Measurements from ENCODE around the gene ZFP92.

DNA sequence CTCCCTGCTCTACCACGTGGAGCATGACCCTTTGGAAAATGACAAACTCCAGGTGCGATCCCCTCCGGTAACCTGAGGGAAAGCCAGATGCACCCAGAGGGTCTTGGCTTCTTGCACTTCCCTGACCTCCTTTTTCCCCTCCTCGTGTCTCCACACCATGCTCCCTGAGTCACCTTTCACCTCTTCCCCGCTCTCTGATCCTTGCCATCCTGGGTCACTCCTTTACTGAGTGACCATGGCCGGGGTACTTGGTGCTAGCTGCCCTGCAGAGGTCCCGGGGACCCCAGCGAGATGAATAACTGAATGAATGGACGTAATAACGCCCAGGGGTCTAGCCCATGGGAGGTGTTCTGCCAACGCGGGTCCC, 401 bp upstream of the ZFP92 start:
- TF ChIP-seq, protein P1, sequence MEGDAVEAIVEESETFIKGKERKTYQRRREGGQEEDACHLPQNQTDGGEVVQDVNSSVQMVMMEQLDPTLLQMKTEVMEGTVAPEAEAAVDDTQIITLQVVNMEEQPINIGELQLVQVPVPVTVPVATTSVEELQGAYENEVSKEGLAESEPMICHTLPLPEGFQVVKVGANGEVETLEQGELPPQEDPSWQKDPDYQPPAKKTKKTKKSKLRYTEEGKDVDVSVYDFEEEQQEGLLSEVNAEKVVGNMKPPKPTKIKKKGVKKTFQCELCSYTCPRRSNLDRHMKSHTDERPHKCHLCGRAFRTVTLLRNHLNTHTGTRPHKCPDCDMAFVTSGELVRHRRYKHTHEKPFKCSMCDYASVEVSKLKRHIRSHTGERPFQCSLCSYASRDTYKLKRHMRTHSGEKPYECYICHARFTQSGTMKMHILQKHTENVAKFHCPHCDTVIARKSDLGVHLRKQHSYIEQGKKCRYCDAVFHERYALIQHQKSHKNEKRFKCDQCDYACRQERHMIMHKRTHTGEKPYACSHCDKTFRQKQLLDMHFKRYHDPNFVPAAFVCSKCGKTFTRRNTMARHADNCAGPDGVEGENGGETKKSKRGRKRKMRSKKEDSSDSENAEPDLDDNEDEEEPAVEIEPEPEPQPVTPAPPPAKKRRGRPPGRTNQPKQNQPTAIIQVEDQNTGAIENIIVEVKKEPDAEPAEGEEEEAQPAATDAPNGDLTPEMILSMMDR (conservative IDR thresholded peaks at IDR 0.05) = no peak
- no peak for TF ChIP-seq EZH2 (IDR thresholded peaks at IDR 0.05; ENCODE audit: low read depth)
